Kidney capillary endothelial cell (primary cell): ENCODE measurements around the gene GKN2.
A peak's percentile ranks its signal among the peaks of the same experiment; 100 is the strongest.

Experiments
- DNase-seq: peaks from one replicate; pipeline ENCODE4 v3.0.0-alpha.2; 2018; ENCODE audit warnings: low spot score

Gene GKN2

GRCh38 chr2:68952887-68953521 lies at the start of gene GKN2:
Gene GKN2 (minus strand): TSS chr2:68952893. CDS start chr2:68952861, 32 bp downstream.
- no peak for DNase-seq

DNA sequence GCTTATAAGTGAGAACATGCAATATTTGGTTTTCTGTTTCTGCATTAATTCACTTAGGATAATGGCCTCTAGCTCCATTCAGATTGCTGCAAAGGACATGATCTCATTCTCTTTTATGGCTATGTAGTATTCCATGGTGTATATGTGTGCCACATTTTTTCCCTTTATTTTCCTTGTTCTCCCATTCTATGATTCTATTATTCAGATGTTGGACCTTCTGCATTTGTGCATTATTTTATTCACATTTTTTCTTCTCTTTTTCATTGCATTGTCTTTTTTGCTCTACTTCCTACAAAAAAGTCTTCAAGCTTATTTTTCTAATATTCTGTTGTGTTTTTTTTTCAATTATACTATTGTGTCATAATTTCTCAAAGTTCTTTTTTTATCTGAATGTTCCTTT lies 49.2 kb upstream of the GKN2 start:
- DNase-seq: no peak

DNA sequence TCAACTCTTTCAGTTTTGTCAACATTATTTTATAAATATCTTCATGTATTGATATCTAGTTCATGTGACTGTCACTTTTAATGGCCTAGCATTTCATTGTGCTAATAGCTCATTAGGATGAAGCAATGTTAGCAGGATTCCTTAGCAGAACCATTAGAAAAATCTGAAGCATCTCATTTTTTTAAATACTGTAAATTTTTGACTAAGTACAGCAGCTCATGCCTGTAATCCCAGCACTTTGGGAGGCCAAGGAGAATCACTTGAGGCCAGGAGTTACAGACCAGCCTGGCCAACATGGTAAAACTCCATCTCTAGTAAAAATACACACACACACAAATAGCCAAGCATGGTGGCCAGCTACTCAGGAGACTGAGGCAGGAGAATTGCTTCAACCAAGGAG lies 44.7 kb upstream of the GKN2 start:
- DNase-seq: no peak

GRCh38 chr2:68995916-68996315 lies 43.2 kb upstream of the GKN2 start:
- no peak for DNase-seq

- no peak for DNase-seq
Measured at GRCh38 chr2:68994864-68995263, 42.2 kb upstream of the GKN2 start.

DNA sequence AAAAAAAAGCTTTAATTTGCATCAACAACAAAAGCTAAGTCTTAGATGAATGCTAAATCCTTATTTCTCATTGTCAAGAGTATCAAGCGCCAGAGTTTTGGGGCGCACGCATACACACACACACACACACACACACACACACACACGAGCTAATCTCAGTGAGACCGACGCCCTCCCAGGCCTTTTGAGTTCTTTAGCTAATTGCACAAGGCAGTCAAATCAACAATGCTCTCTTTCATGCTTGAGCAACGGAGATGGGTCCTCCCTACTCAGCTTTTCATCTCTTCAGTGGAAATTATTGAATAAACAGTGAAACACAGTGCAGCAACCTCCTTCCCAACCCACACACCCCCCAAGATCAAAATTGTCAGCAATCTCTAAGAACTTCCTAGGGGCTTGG lies 41.0 kb upstream of the GKN2 start:
- DNase-seq: no peak

GRCh38 chr2:68992933-68993332 lies 40.2 kb upstream of the GKN2 start:
- DNase-seq: no peak

- no peak for DNase-seq
Measured at GRCh38 chr2:68992341-68992740, 39.6 kb upstream of the GKN2 start.

DNA sequence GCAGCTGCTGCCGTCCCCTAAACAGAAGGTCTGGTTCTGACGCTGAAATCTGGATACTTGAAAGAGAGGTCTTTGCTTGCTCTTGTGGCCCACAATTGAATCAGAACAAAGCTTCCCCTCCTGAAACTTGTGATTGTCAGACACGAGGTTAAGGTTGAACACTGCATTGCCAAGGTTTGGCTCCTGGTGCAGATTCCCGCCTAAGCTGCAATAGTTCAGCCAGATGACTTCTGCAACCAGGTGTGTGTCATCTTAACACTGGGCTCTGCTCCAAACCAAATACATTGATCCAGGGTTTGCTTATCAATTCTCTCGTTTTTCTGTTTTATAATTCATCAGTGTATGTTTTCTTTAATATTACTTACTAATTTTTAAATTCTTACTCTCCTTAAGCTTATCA lies 36.3 kb upstream of the GKN2 start:
- DNase-seq: no peak

- DNase-seq: no peak
Measured at GRCh38 chr2:68987021-68987503, 34.4 kb upstream of the GKN2 start.

DNA sequence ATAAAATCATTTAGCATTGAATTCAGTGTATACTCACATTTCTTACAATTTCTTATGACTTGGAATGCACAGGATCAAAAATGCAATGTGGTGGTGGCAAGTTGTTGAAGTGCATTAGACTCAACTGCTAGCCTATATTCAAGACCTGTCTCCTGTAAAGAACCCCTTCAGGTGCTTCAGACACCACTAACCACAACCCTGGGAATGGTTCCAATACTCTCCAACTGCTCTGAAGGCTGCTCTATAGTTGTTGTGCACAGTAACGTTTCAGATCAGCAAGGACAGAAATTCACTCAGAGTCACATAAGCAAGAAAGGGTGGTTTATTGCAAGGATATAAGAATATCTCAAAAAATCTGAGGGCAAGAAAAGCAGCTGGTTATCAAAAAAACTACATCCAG lies 28.3 kb upstream of the GKN2 start:
- DNase-seq: no peak

DNA sequence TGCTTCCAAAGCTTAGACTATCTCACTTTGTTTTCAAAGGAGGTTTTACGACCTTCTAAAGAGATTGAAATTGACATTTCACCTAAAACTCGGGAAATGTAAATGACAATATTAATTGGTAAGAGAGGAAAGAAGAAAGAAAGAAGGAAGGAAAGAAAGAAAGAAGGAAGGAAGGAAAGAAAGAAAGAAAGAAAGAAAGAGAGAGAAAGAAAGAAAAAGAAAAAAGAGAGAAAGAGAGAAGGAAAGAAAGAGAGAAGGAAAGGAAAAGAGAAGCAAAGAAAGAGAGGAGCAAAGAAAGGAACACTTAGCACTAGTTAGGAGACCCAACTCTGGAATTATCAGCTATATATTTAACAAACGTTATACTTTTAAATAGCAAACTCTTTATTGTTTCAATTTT lies 25.4 kb upstream of the GKN2 start:
- DNase-seq: no peak

GRCh38 chr2:68977453-68977852 lies 24.8 kb upstream of the GKN2 start:
- no peak for DNase-seq

DNA sequence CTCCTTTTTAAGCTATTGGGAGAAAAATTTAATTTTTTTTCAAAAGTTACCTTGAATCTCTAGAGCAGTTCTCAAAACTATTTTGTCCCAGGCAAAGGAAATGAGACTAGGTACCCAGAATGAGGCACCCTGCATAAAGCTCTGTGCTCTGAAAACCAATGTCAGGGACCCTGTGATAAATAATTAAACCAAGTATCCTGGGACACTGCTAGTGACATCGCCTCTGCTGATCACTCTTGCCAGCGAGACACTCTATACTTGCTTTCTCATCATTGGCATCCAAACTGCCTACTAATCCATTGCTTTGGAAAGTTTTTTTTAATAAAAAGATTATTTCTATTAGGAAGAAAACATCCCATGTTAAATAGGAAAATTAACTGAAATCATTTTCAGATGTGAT lies 23.2 kb upstream of the GKN2 start:
- no peak for DNase-seq

DNA sequence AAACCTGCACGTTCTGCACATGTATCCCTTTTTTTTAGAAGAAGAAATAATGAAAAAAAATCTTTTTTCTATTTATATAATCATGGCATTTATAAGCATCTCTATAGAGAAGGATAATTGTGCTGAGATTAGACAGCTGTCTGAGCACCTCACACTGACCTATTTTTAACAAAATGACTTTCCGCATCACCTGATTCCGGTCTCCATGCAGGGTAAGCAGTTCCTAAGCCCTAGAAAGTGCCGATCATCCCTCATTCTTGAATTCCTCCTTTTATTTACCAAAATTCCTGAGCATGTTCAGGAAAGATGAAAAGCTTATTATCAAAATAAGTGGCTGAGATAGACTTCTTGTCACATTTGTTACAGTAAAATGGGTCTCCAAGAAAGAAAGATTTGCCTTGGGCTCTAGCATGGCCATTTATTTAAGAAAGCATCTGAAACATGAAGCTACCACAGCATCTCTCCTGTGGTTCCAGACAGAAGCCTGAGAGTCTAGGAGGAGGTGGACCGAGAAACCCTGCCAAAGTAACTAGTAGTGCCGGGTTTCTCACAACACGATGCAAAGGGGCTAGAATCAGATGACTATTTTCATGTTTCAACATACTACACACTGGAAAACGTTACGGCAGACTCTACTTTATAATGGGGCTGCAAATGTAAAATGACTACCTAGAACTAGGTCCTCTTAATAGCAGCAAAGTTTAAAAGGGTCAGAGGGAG lies 22.4 kb upstream of the GKN2 start:
- no peak for DNase-seq

DNA sequence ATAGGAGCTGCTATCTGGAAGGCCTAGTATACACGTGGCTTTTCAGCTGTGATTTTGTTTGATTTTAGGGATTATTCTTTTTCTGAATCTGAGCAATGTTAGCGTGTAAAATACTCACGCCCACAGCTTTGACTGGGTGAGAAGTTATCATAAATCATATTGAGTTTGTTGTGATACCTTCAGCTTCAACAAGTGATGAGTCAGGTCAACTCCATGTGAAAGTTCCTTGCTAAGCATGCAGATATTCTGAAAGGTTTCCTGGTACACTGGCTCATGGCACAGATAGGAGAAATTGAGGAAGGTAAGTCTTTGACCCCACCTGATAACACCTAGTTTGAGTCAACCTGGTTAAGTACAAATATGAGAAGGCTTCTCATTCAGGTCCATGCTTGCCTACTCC lies 21.6 kb upstream of the GKN2 start, which contains the start of gene GKN1:
TSS of gene GKN1 (plus strand) at position 386 of the 400 bp plus-strand sequence. CDS start 42 bp downstream, outside the sequence.
- DNase-seq: no peak

DNA sequence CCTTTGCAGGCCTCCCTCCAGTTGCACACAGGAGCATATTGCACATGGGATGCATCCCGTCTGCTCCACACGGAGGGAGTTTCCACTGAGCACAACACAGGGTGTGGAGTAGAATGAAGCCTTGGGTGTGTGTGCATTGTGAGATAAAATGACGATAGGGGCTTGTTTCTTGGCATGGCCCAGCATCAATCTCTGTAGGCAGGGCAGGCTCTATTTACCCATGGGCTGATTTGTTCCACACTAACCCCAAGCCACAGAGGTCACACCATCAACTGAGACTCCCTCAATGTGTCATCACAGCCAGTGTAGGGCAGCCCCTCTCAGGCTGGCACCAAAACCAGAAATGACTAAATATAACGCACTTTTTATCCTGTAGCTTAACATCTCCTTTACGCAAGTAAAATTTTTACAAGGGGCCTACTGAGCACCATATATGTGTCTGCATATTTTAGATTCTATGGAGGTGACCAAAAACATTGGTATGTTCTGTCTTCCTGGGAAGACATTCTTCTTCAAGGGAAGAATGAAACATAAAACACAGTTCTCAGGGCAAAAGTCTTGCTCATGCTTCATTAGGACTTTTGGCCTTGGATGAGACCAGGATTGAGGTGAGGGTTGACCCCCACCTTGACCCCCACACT lies 19.0 kb upstream of the GKN2 start:
- peak; percentile 26 for DNase-seq

DNA sequence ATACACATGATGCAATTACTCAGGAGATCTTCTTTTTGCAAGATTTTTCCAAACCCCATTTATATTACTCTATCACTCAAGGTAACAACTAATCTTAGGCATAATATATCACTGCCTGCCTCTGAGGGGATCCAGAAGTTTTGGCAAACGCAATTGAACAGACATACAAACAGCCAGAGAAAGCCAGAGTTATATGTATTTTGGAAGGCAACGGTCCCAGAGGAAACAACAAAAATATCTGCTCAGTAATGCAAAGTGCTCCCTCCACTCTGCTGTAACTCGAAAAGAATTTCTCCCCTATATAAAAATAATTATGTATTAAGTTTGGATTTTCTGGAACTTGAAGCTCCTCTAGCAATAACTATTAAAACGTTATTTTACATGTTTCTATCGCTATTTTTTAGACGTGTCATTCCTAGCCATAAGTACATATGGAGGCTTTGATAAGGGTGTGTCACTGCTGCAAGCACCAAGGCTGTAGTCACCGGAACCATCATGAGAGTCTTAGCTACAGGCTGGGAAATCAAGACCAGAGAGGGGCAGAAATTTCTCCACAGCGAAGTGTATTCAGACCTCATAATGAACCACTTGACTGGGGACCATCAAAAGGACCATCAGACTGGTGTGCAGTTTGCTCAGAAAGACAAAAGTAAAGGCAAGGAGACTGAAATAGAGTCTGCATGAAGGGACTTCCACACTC lies 18.0 kb upstream of the GKN2 start:
- no peak for DNase-seq

DNA sequence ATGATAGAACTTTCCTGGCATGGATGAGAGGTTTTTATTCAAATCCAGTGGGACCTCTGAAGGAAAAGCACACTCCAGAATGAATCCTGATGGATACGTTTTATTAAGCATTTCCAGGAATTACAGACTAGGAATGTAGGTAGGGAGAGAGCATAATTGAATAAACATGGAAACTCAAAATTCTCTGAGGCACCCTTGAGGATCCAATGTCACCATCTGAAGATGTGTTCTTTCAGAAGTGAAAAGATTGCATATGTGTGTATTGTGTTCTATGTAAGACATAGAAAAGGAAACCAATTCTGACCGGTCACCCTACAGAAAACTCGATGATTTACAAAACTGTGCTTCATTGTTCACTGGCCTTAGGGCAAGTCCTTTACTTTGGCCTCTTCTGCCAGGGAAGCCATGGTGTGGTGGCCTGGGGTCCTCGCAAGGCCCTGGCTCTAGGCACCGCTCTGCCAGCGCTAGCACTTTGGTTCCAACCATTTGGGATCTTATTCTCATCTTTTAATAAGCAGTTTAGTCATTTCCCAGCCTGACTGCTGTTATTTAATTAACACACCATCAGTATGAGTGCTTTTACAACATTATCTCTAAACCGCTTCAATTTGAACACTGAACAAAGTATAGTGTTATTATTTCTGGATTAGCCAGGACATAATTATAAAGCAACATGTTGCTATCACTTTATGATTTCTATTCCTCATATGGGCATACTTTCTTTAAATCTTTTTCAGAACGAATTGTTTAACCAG lies 17.2 kb upstream of the GKN2 start:
- no peak for DNase-seq

DNA sequence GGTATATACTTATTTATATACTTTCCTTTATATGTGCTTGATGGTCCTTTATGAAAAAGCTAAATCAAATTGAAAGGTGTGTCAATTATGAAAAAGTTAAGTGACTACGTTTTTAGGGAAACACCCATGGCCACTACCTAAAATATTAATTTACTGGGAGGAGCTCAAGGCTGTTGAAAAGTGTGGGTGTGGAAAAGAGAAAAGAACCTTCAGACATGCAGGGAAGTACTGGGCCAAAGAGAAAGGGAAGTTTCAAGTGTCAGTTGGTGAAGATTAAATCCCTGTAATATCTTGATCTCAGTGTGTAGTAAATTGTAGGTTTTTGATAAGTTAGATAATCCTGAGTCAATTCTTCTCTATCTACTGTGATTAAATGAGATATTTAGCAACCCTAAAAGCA lies 15.5 kb upstream of the GKN2 start:
- no peak for DNase-seq

DNA sequence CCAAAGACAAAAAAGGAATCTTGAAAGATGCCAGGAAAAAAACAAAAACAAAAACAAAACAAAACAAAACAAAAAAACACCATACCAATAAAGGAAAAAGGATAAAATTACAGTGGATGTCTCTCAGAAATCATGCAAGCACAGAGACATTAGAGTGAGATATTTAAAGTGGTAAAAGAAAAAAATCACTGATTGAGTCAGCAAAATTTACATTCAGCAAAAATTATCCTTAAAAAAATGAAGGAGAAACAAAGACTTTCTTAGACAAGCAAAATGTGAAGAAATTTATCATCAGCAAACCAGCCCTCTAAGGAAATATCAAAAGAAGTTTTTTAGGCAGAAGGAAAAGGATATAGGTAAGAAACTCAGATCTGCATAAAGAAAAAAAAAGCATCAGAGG lies 11.6 kb upstream of the GKN2 start:
- DNase-seq: no peak

- no peak for DNase-seq
Measured at GRCh38 chr2:68961380-68961779, 8.7 kb upstream of the GKN2 start.
